Endothelial cell of umbilical vein (primary cell): ENCODE measurements around the gene REEP3.

Source experiments
- CTCF ChIP-seq, 2 donors: IDR thresholded peaks; 1 replicate in 1 of 2; 2 replicates in 1 of 2; pipeline ENCODE4 v1.5.1; 2011; ENCODE audit warnings: low read length in 2 of 2, mild to moderate bottlenecking in 2 of 2, moderate library complexity in 2 of 2, control low read depth in 1 of 2, inconsistent platforms in 1 of 2, low read depth in 1 of 2; ENCODE audit not compliant: insufficient read depth in 1 of 2; ENCODE audit errors: extremely low read depth in 1 of 2
- POLR2A ChIP-seq: IDR thresholded peaks from 2 replicates; pipeline ENCODE4 v1.6.1; 2012; ENCODE audit warnings: low read depth, mild to moderate bottlenecking, control low read depth, low read length

- TF ChIP-seq POLR2A (no peak), CTCF (IDR thresholded peaks at IDR 0.05; ENCODE audit: extremely low read depth in 1 of 2, insufficient read depth in 1 of 2, low read depth in 1 of 2, low read length in 2 of 2) (no peak)
These were observed 22.4 kb downstream of the REEP3 start for GRCh38 chr10:63543576-63543962.
